HG03558 (cell line): ENCODE results near the gene ARHGAP42.
"Not testable (repeated sequence)": the region's sequence is repeated elsewhere in the genome, so short reads cannot be mapped to it uniquely, and the experiment has no call there.

Experiments
- ATAC-seq: cut with Tn5 transposase; IDR thresholded peaks from one replicate; pipeline ENCODE4 v1.9.1; 2021; ENCODE audit warnings: moderate number of reproducible peaks; ENCODE audit not compliant: unreplicated experiment; ENCODE audit errors: extremely low read depth

ARHGAP42 gene

GRCh38 chr11:100687054-100687629, at the start of gene ARHGAP42:
Gene ARHGAP42, plus strand, starts transcription at chr11:100687288. Its CDS starts 391 bp downstream, at chr11:100687679.
- peak; percentile 42 for ATAC-seq

GRCh38 chr11:100637706-100638105, 49.4 kb upstream of the ARHGAP42 start:
- no peak for ATAC-seq

- ATAC-seq, result no peak
Measured at GRCh38 chr11:100638648-100639047, 48.4 kb upstream of the ARHGAP42 start.

GRCh38 chr11:100639140-100639539, 47.9 kb upstream of the ARHGAP42 start:
- no peak for ATAC-seq

- ATAC-seq, result no peak
Measured at GRCh38 chr11:100640071-100640470, 47.0 kb upstream of the ARHGAP42 start.

GRCh38 chr11:100640646-100641045, 46.4 kb upstream of the ARHGAP42 start:
- no peak for ATAC-seq

- ATAC-seq, result no peak
Measured at GRCh38 chr11:100641456-100641855, 45.6 kb upstream of the ARHGAP42 start.

GRCh38 chr11:100646545-100646944, 40.5 kb upstream of the ARHGAP42 start:
- ATAC-seq, result no peak

GRCh38 chr11:100647861-100648260, 39.2 kb upstream of the ARHGAP42 start:
- ATAC-seq, result no peak

GRCh38 chr11:100663583-100663982, 23.5 kb upstream of the ARHGAP42 start:
- no peak for ATAC-seq

GRCh38 chr11:100663996-100664395, 23.1 kb upstream of the ARHGAP42 start:
- ATAC-seq, result no peak

- not testable (repeated sequence) for ATAC-seq
Measured at GRCh38 chr11:100666816-100667215, 20.3 kb upstream of the ARHGAP42 start.

- no peak for ATAC-seq
Measured at GRCh38 chr11:100667449-100667848, 19.6 kb upstream of the ARHGAP42 start.

GRCh38 chr11:100670140-100670539, 16.9 kb upstream of the ARHGAP42 start:
- no peak for ATAC-seq

- ATAC-seq, result no peak
Measured at GRCh38 chr11:100671471-100671870, 15.6 kb upstream of the ARHGAP42 start.

GRCh38 chr11:100672498-100673033, 14.5 kb upstream of the ARHGAP42 start:
- ATAC-seq, result no peak

- ATAC-seq, result no peak
Measured at GRCh38 chr11:100673063-100673462, 14.0 kb upstream of the ARHGAP42 start.

- ATAC-seq, result no peak
Measured at GRCh38 chr11:100674212-100674611, 12.9 kb upstream of the ARHGAP42 start.

- ATAC-seq, result no peak
Measured at GRCh38 chr11:100675115-100675650, 11.9 kb upstream of the ARHGAP42 start.

GRCh38 chr11:100676901-100677300, 10.2 kb upstream of the ARHGAP42 start:
- no peak for ATAC-seq

- ATAC-seq, result no peak
Measured at GRCh38 chr11:100677796-100678195, 9.3 kb upstream of the ARHGAP42 start.

- no peak for ATAC-seq
Measured at GRCh38 chr11:100680070-100680469, 7.0 kb upstream of the ARHGAP42 start.
